ENCODE results near the gene POLDIP3. TPM values are rescaled to one million over a fixed set of nuclear protein-coding genes. Genes with fewer than 3 reads are reported as not detected.

The POLDIP3 gene
- total and polyA plus RNA-seq, 2 of the 4 experiments (the other 2 are of a cell fraction): 33.9 to 43.6 TPM

DNA sequence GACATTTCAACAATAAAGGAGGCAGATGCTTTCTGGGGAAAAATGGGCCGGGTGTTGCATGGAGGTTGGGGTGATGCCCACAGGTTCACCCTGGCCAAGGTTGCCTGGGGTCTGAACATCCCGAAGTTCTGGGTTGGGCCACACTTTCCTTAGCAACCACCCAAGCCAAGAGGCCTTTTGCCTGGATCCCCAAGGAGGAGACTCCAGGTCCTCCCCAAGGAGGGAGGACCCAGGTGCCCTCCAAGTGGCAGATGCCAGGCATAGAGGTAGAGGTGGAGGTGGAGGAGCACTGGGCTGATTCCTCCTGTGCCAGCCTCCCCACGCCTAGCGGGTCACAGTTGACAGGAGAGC lies 33.3 kb upstream of the POLDIP3 start:
- Histone ChIP-seq H2AK5ac (ENCODE audit: low read depth, low read length) (peak overlapping the region; percentile 100; the same call in 1 of the 2 replicates), H3K4me2 (ENCODE audit: low read depth, low read length) (peak overlapping the region; percentile 95), H3K9me1 (ENCODE audit: insufficient read depth, low read length) (peaks cover 28% of the 10 kb centered on the region), H3K79me1 (ENCODE audit: low read depth in 1 of 2, low read length in 2 of 2) (peaks cover 4 to 65% of the 10 kb centered on the region in 2 experiments; a peak in 2 of 4 replicates), H3K14ac (replicated peaks; ENCODE audit: low read depth, low read length) (peak overlapping the region; percentile 100; the same call in 1 of the 2 replicates), H2AK9ac (replicated peaks; ENCODE audit: low read depth, low read length, poor library complexity) (peak overlapping the region; percentile 100), H2BK15ac (ENCODE audit: low read depth, low read length) (no peak overlapping the region), H2BK120ac (ENCODE audit: low read depth, low read length) (no peak overlapping the region), H3K4ac (ENCODE audit: low read depth, low read length) (peak overlapping the region; percentile 99), H4K91ac (ENCODE audit: insufficient read depth, low read depth, low read length) (0 out of 2 replicates have a peak overlapping the region, but pooled peaks have one; percentile 6), H3K9ac (ENCODE audit: low read depth, low read length) (peak overlapping the region; percentile 98; the same call in 1 of the 2 replicates), H4K20me1 (ENCODE audit: insufficient read depth, low read length) (peaks cover 54% of the 10 kb centered on the region), H2BK5ac (ENCODE audit: low read depth, low read length, poor library complexity, severe bottlenecking) (no peak overlapping the region), H3K36me3 (ENCODE audit: control insufficient read depth, insufficient read depth, low read length) (no peaks in the 10 kb centered on the region), H3K4me3 (ENCODE audit: insufficient read depth, low read depth, low read length) (peak overlapping the region; percentile 85), H3K18ac (ENCODE audit: low read depth, low read length) (no peak overlapping the region), H3K4me1 (ENCODE audit: control insufficient read depth, insufficient read depth, low read length) (peaks cover 42% of the 10 kb centered on the region), H3K9me3 (ENCODE audit: control insufficient read depth, insufficient read depth, low read length) (no peaks in the 10 kb centered on the region), H3K27ac (ENCODE audit: insufficient read depth, low read length) (peak overlapping the region; percentile 69; the same call in 1 of the 2 replicates), H3K27me3 (ENCODE audit: control insufficient read depth, insufficient read depth, low read length) (no peaks in the 10 kb centered on the region), H4K5ac (ENCODE audit: low read depth, low read length) (no peak overlapping the region), H2AFZ (replicated peaks; ENCODE audit: low read length, poor library complexity) (peak overlapping the region; percentile 7), H3K23ac (ENCODE audit: low read depth, low read length) (peak overlapping the region; percentile 99; the same call in 1 of the 2 replicates), H2BK20ac (ENCODE audit: low read depth, low read length) (no peak overlapping the region), H3K56ac (ENCODE audit: extremely low read depth, insufficient read depth, low read length) (no peak overlapping the region; the same call in 1 of the 2 replicates), H4K8ac (ENCODE audit: low read depth in 2 of 2, low read length in 2 of 2) (no peak overlapping the region; a peak in 2 of 4 replicates)
- ChIA-PET POLR2A (ENCODE audit: unreplicated experiment) (no interaction called here), CTCF (interaction anchor here (0.7 kb wide), 1 partner anchor 26 kb away, joined by 3 read pairs; no protein-coding TSS in a partner anchor)
- WGBS, 2 experiments (ENCODE audit: extremely low coverage in 2 of 2, insufficient read length in 1 of 2): no CpG with 5 or more reads among the region's 4 CpGs
- intact Hi-C loops (cut with micrococcal nuclease): no loop called here
- dilution Hi-C loops (cut with HindIII; ENCODE audit: low sequenced_read_pairs, unreplicated experiment): no loop called here
- BruUV-seq (replicated peaks): no TSS peak
- DNase-seq (no peak), ATAC-seq (ENCODE audit: low read depth) (no peak)
- TF ChIP-seq POLR2A (IDR thresholded peaks at IDR 0.05; ENCODE audit: low read depth, low read length): no peak
- TF ChIP-seq FOS (IDR thresholded peaks at IDR 0.05; ENCODE audit: low read depth, low read length): no peak
- TF ChIP-seq, protein P1, sequence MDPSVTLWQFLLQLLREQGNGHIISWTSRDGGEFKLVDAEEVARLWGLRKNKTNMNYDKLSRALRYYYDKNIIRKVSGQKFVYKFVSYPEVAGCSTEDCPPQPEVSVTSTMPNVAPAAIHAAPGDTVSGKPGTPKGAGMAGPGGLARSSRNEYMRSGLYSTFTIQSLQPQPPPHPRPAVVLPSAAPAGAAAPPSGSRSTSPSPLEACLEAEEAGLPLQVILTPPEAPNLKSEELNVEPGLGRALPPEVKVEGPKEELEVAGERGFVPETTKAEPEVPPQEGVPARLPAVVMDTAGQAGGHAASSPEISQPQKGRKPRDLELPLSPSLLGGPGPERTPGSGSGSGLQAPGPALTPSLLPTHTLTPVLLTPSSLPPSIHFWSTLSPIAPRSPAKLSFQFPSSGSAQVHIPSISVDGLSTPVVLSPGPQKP (IDR thresholded peaks at IDR 0.05; ENCODE audit: borderline replicate concordance, low read depth, low read length): no peak
- in situ Hi-C loops (cut with MboI; ENCODE audit: low sequenced_read_pairs): no loop called here
